Stomach smooth muscle (tissue), 2 donors: Measurements from ENCODE around the gene ITPKC.
A peak's percentile ranks its signal among the peaks of the same experiment; 100 is the strongest.

Source experiments
- H3K27ac ChIP-seq: one replicate; pipeline ENCODE4 v1.7.0; 2013; ENCODE audit warnings: mild to moderate bottlenecking, low read length, inconsistent platforms
- H3K27me3 ChIP-seq, 2 donors: one replicate each; pipeline ENCODE4 v1.7.0; 2013; ENCODE audit warnings: low read length in 2 of 2; ENCODE audit not compliant: insufficient read depth in 2 of 2, control insufficient read depth in 1 of 2
- H3K36me3 ChIP-seq, 2 donors: one replicate each; pipeline ENCODE4 v1.7.0; 2013; ENCODE audit warnings: low read length in 2 of 2; ENCODE audit not compliant: control insufficient read depth in 2 of 2, insufficient read depth in 2 of 2
- H3K4me1 ChIP-seq: one replicate; pipeline ENCODE4 v1.7.0; 2013; ENCODE audit warnings: low read length; ENCODE audit not compliant: control insufficient read depth, insufficient read depth
- H3K4me3 ChIP-seq, 2 donors: one replicate each; pipeline ENCODE4 v1.7.0; 2013; ENCODE audit warnings: low read length in 2 of 2
- H3K9ac ChIP-seq, 2 donors: one replicate each; pipeline ENCODE4 v1.7.0; 2013; ENCODE audit warnings: low read length in 2 of 2, mild to moderate bottlenecking in 1 of 2
- H3K9me3 ChIP-seq, 2 donors: one replicate each; pipeline ENCODE4 v1.7.0; 2013; ENCODE audit warnings: low read length in 2 of 2; ENCODE audit not compliant: control insufficient read depth in 2 of 2
- donor health status: healthy.
- donor health status: Pancreatic carcinoma.

The ITPKC gene

GRCh38 chr19:40716031-40716481, 856 bp upstream of the ITPKC start:
- Histone ChIP-seq H3K36me3 (peaks cover 3 to 4% of the 10 kb centered on the region in 2 donors), H3K4me1 (peaks cover 56% of the 10 kb centered on the region), H3K27me3 (no peaks in the 10 kb centered on the region), H3K27ac (peak overlapping the region; percentile 100), H3K4me3 (peak overlapping the region; percentile 78 to 97), H3K9ac (peak overlapping the region; percentile 90 to 98), H3K9me3 (no peaks in the 10 kb centered on the region)

- Histone ChIP-seq H3K4me3 (peak overlapping the region; percentile 97 to 99), H3K27ac (peak overlapping the region; percentile 100), H3K4me1 (peaks cover 67% of the 10 kb centered on the region), H3K36me3 (peaks cover 0 to 2% of the 10 kb centered on the region in 2 donors), H3K27me3 (no peaks in the 10 kb centered on the region), H3K9ac (peak overlapping the region; percentile 97 to 98), H3K9me3 (no peaks in the 10 kb centered on the region)
Observed at GRCh38 chr19:40717325-40717879, 490 bp downstream of the ITPKC start.

DNA sequence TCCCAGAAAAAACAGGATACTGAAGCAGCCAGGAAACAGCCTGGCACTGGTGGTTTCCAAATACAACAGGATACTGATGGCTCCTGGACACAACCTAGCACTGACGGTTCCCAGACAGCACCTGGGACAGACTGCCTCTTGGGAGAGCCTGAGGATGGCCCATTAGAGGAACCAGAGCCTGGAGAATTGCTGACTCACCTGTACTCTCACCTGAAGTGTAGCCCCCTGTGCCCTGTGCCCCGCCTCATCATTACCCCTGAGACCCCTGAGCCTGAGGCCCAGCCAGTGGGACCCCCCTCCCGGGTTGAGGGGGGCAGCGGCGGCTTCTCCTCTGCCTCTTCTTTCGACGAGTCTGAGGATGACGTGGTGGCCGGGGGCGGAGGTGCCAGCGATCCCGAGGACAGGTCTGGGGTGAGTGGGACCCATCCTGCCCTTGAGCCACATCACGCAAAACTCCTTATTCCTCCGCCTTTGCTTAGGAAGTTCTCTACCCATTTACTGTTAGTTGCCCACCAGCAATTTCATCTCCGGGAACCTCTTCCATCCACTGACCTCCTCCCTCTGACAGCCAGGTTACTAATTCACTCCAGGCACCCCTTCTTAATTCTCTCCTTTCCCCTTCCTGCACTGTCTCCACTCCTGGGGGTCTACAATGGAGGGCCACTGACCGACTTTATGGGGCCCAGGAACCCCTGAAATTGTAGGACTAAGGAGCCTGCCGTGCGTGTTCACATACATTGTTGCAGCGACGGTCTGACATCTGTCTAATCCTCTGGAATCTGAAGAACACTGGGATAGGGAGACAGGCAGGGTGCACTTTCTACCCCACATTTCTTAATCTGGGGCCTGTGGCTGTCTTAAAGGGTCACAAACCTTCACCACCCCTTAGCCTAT, 1.2 kb downstream of the ITPKC start:
- no peaks in the 10 kb centered on the region for H3K9me3 ChIP-seq
- H3K9ac ChIP-seq = peak overlapping the region; percentile 97 to 98
- peaks cover 67% of the 10 kb centered on the region for H3K4me1 ChIP-seq
- peak overlapping the region; percentile 97 to 99 for H3K4me3 ChIP-seq
- H3K27me3 ChIP-seq = no peaks in the 10 kb centered on the region
- peak overlapping the region; percentile 100 for H3K27ac ChIP-seq
- peaks cover 0 to 3% of the 10 kb centered on the region in 2 donors for H3K36me3 ChIP-seq

DNA sequence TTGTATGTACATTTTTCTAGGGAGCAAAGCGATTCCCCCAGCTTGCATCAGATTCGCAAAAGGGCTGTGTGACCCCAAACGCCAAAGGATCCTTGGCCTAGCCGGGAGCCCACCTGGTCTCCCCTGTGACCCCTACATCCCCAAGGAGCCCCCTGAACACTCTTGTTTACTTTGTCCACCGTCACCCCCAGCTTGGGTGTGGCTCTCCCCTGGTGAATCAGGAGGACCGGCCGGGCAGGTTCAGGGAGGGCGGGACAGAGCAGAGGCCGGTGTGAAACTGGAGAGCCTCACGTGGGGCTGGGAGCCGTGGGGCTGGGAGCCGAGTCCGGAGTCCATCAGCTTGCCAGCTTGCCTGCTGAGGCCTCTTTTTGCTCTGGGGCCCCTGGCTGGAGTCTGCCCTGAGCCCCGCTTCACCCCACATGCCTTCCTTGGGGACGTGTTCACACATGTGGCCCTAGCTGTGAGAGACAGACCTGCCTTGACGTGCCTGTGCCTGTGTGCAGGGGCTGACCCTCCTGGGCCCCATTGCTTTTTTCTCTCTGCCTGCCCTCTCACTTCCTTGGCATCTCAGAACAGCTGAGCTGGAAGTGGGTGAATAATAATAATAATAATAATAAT, 2.0 kb downstream of the ITPKC start:
- peaks cover 2 to 4% of the 10 kb centered on the region in 2 donors for H3K36me3 ChIP-seq
- peak overlapping the region; percentile 97 to 99 for H3K4me3 ChIP-seq
- H3K27ac ChIP-seq = peak overlapping the region; percentile 100
- peaks cover 67% of the 10 kb centered on the region for H3K4me1 ChIP-seq
- H3K27me3 ChIP-seq = no peaks in the 10 kb centered on the region
- H3K9ac ChIP-seq = peak overlapping the region; percentile 97 to 98
- no peaks in the 10 kb centered on the region for H3K9me3 ChIP-seq

DNA sequence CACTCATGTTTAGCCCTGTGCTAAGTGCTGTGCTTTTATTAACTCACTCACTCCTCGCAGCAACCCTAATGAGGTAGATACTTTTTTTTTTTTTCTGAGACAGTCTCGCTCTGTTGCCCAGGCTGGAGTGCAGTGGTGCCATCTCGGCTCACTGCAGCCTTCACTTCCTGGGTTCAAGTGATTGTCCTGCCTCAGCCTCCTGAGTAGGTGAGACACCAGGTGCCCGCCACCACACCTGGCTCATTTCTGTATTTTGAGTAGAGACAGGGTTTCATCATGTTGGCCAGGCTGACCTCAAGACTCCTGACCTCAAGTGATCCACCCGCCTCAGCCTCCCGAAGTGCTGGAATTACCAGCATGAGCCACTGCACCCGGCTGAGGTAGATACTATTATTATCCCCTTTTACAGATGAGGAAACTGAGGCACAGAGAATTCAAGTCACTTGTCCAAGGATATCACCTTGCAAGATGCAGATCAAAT, 2.5 kb downstream of the ITPKC start:
- H3K4me3 ChIP-seq = peak overlapping the region; percentile 97 to 99
- H3K4me1 ChIP-seq = peaks cover 67% of the 10 kb centered on the region
- peak overlapping the region; percentile 100 for H3K27ac ChIP-seq
- no peaks in the 10 kb centered on the region for H3K9me3 ChIP-seq
- peaks cover 7 to 9% of the 10 kb centered on the region in 2 donors for H3K36me3 ChIP-seq
- peak overlapping the region in 1 of 2 donors; percentile 98 for H3K9ac ChIP-seq
- H3K27me3 ChIP-seq = no peaks in the 10 kb centered on the region

DNA sequence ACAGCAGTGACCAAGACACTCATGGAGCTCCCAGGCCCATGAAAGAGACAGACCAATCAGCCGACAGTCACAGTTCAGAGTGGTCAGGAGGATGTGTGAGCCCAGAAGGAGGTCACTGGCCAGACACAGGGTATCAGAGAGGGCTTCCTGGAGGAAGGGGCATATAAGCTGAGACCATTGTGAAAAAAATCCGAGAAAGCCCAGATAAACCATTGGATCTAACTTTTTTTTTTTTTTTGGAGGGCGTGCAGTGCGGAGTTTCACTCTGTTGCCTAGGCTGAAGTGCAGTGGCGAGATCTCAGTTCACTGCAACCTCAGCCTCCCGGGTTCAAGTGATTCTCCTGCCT, 4.2 kb downstream of the ITPKC start:
- H3K36me3 ChIP-seq = peaks cover 16 to 19% of the 10 kb centered on the region in 2 donors
- peaks cover 58% of the 10 kb centered on the region for H3K4me1 ChIP-seq
- H3K9ac ChIP-seq = peak overlapping the region; percentile 36 to 65
- no peaks in the 10 kb centered on the region for H3K27me3 ChIP-seq
- peak overlapping the region; percentile 3 to 97 for H3K4me3 ChIP-seq
- H3K27ac ChIP-seq = peak overlapping the region; percentile 80
- H3K9me3 ChIP-seq = no peaks in the 10 kb centered on the region

DNA sequence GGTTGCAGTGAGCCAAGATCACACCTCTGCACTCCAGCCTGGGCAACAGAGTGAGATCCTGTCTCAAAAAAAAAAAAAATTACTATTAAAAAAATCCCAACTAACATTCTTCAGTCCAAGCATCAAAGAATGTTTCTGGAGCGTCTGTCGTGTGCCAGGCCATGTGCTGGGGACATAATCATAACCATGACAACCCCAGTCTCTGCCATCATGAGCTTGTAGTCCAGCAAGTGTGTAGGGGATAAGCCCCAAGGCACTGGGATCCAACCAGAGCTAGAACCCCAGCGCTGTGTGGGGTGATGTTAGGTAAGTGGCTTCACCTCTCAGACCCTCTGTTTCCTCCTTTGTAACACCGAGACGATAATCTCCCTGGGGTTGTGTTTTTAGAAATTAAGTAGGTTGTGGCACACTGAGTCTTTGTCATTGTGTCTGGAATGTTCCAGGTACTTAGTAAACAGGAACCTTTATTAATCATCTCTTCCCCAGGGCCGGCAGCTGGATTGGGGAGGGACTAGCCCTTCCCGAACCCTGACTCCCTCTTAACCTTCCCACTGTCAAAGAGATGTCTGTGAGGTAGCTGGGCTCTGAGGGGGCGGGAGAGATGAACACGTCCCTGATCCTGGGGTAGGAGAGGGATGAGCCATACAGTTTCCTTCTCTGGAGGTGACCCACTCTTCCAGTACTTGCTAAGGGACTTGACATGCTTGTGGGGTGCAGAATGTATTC, 5.2 kb downstream of the ITPKC start:
- Histone ChIP-seq H3K36me3 (peaks cover 23 to 27% of the 10 kb centered on the region in 2 donors), H3K27ac (no peak overlapping the region), H3K4me3 (no peak overlapping the region), H3K4me1 (peaks cover 55% of the 10 kb centered on the region), H3K9ac (peak overlapping the region in 1 of 2 donors; percentile 21), H3K27me3 (no peaks in the 10 kb centered on the region), H3K9me3 (no peaks in the 10 kb centered on the region)

DNA sequence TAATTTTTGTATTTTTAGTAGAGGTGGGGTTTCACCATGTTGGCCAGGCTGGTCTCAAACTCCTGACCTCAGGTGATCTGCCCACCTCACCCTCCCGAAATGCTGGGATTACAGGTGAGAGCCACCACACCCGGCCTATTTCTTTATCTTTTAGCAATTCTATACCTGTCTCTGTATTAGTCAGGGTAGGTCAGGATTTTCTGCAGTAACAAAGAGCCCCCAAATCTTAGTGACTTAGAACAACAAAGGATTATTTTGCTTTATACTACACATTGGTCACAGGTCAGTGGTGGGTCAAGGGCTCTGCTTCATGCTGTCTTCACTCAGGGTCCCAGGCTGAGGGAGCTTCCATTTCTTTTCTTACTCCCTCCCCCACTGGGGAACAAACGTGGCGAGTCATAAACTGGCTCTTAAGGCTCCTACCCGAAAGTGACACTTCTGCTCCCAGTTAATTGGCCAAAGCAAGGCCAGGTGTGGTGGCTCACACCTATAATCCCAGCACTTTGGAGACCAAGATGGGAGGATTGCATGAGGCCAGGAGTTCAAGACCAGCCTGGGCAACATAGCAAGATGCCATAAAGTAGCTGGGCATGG, 6.8 kb downstream of the ITPKC start:
- no peak overlapping the region for H3K27ac ChIP-seq
- no peaks in the 10 kb centered on the region for H3K27me3 ChIP-seq
- peaks cover 38% of the 10 kb centered on the region for H3K4me1 ChIP-seq
- H3K9ac ChIP-seq = no peak overlapping the region
- H3K9me3 ChIP-seq = no peaks in the 10 kb centered on the region
- no peak overlapping the region for H3K4me3 ChIP-seq
- peaks cover 26 to 35% of the 10 kb centered on the region in 2 donors for H3K36me3 ChIP-seq

GRCh38 chr19:40724315-40724714, 7.4 kb downstream of the ITPKC start:
- H3K9me3 ChIP-seq = no peaks in the 10 kb centered on the region
- no peaks in the 10 kb centered on the region for H3K27me3 ChIP-seq
- no peak overlapping the region for H3K27ac ChIP-seq
- no peak overlapping the region for H3K9ac ChIP-seq
- H3K4me3 ChIP-seq = no peak overlapping the region
- H3K36me3 ChIP-seq = peaks cover 28 to 38% of the 10 kb centered on the region in 2 donors
- H3K4me1 ChIP-seq = peaks cover 33% of the 10 kb centered on the region

DNA sequence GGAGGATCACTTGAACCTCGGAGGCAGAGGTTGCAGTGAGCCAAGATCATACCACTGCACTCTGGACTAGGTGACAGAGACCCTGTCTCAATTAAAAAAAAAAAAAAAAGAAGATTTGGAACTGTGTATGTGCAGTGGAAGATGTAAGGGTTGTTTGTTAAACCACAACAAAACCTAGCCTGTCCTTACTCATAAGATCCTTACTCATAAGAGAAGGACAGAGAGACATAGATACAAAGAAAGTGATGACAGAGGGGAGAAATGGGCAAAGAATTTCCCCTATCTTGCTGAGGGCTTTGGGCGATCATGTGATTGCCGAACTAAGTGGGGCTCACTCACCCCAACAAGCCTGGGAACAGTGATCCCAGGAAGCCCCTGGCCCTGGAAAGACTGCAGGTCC, 7.9 kb downstream of the ITPKC start:
- H3K4me3 ChIP-seq = no peak overlapping the region
- peaks cover 28% of the 10 kb centered on the region for H3K4me1 ChIP-seq
- no peak overlapping the region for H3K27ac ChIP-seq
- H3K9ac ChIP-seq = no peak overlapping the region
- H3K9me3 ChIP-seq = no peaks in the 10 kb centered on the region
- peaks cover 28 to 40% of the 10 kb centered on the region in 2 donors for H3K36me3 ChIP-seq
- no peaks in the 10 kb centered on the region for H3K27me3 ChIP-seq
